Suprapubic skin (tissue), 4 donors: Measurements from ENCODE around the gene ZNF70. TPM values are rescaled to one million over a fixed set of nuclear protein-coding genes. Genes with fewer than 3 reads are reported as not detected.
A peak's percentile ranks its signal among the peaks of the same experiment; 100 is the strongest.

Source experiments
- DNase-seq, 2 donors: peaks; one replicate each; pipeline ENCODE4 v3.0.0-alpha.2; 2019; ENCODE audit warnings: low spot score in 2 of 2
- H3K27ac ChIP-seq: fragments of 200-600 bp; sonication (generic); one replicate; pipeline ENCODE4 v1.5.1; 2019
- H3K27me3 ChIP-seq: fragments of 200-600 bp; sonication (generic); one replicate; pipeline ENCODE4 v1.5.1; 2019
- H3K36me3 ChIP-seq: fragments of 200-600 bp; sonication (generic); one replicate; pipeline ENCODE4 v1.5.1; 2019
- H3K4me1 ChIP-seq: fragments of 200-600 bp; sonication (generic); one replicate; pipeline ENCODE4 v1.5.1; 2019
- H3K4me3 ChIP-seq: fragments of 200-600 bp; sonication (generic); one replicate; pipeline ENCODE4 v1.5.1; 2019; ENCODE audit warnings: mild to moderate bottlenecking
- H3K9me3 ChIP-seq: fragments of 200-600 bp; sonication (generic); one replicate; pipeline ENCODE4 v1.5.1; 2019
- EP300 ChIP-seq: sonication (generic); formaldehyde crosslinking; IDR thresholded peaks from one replicate; pipeline ENCODE4 v1.6.1; 2017; ENCODE audit warnings: antibody characterized with exemption
- POLR2A ChIP-seq, 2 donors: fragments of 450-650 bp; IDR thresholded peaks; one replicate each; pipeline ENCODE4 v1.6.1; 2017; ENCODE audit warnings: antibody characterized with exemption in 2 of 2, mild to moderate bottlenecking in 2 of 2, moderate library complexity in 2 of 2
- POLR2AphosphoS5 ChIP-seq, 3 donors: sonication (generic); formaldehyde crosslinking; IDR thresholded peaks; one replicate each; pipeline ENCODE4 v1.6.1; 2017; ENCODE audit warnings: antibody characterized with exemption in 3 of 3
- WGBS: methylation state at CpG from one replicate; pipeline ENCODE4 v1.1.5; 2018; 5-methylcytosine and 5-hydroxymethylcytosine counted together
- total RNA-seq, 4 donors: library from RNA; depleted of rRNA; stranded (reverse); fragments of >200 nt; gene quantifications; one replicate each; pipeline ENCODE4 v1.1.0, GENCODE V29; 2016
- TF ChIP-seq, protein P1 (sequence below), 2 donors: fragments of 200-600 bp in 1 of 2; fragments of 450-650 bp in 1 of 2; sonication (generic) in 1 of 2; IDR thresholded peaks; one replicate each; pipeline ENCODE4 v1.5.1; 2016 to 2019; ENCODE audit warnings: antibody characterized with exemption in 2 of 2, mild to moderate bottlenecking in 1 of 2, moderate library complexity in 1 of 2

Gene ZNF70
- total RNA-seq, 4 donors from 2014 or later, result 1.7 to 5.1 (median 3.1) TPM

- WGBS, result 61% methylated on average over 11 of the region's 11 CpGs
- Histone ChIP-seq H3K9me3 (no peaks in the 10 kb centered on the region), H3K36me3 (peaks cover 43% of the 10 kb centered on the region), H3K4me3 (no peak overlapping the region), H3K27me3 (no peaks in the 10 kb centered on the region), H3K4me1 (peaks cover 59% of the 10 kb centered on the region), H3K27ac (no peak overlapping the region)
- TF ChIP-seq POLR2AphosphoS5 (IDR thresholded peaks at IDR 0.05), result peak in 1 of 3 donors; percentile 51
- no peak for TF ChIP-seq POLR2A (IDR thresholded peaks at IDR 0.05)
- no peak for TF ChIP-seq EP300
- TF ChIP-seq, protein P1, sequence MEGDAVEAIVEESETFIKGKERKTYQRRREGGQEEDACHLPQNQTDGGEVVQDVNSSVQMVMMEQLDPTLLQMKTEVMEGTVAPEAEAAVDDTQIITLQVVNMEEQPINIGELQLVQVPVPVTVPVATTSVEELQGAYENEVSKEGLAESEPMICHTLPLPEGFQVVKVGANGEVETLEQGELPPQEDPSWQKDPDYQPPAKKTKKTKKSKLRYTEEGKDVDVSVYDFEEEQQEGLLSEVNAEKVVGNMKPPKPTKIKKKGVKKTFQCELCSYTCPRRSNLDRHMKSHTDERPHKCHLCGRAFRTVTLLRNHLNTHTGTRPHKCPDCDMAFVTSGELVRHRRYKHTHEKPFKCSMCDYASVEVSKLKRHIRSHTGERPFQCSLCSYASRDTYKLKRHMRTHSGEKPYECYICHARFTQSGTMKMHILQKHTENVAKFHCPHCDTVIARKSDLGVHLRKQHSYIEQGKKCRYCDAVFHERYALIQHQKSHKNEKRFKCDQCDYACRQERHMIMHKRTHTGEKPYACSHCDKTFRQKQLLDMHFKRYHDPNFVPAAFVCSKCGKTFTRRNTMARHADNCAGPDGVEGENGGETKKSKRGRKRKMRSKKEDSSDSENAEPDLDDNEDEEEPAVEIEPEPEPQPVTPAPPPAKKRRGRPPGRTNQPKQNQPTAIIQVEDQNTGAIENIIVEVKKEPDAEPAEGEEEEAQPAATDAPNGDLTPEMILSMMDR (IDR thresholded peaks at IDR 0.05), result no peak
- peak in 1 of 2 donors; percentile 75 for DNase-seq
Observed at GRCh38 chr22:23790819-23791737, 40.2 kb upstream of the ZNF70 start.

DNA sequence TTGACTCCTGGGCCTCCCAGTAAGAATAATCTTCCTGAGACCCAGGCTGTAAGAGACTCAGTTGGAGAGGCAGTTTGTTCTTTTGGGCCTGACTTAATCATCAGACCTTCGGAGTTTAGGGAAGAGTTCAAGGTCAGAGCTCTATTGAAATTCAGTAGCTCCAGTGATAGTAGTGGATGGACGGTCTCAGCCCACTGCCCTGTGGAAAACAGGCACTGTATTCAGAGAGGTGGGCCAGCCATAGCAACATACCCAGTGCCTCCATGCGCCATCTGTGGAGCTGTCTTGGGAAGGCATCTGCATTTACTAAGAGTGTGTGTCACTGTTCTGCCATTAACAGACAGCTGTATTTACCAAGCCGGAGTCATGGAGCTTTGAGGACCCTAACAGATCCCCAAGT lies 38.7 kb upstream of the ZNF70 start:
- DNase-seq, result no peak
- H3K27me3 ChIP-seq, result no peaks in the 10 kb centered on the region
- H3K36me3 ChIP-seq, result peaks cover 29% of the 10 kb centered on the region
- TF ChIP-seq POLR2A (IDR thresholded peaks at IDR 0.05) (no peak), POLR2AphosphoS5 (IDR thresholded peaks at IDR 0.05) (no peak)
- TF ChIP-seq, protein P1 (IDR thresholded peaks at IDR 0.05), result no peak
- H3K4me1 ChIP-seq, result peaks cover 60% of the 10 kb centered on the region
- WGBS, result 90% methylated on average over 3 of the region's 4 CpGs
- no peaks in the 10 kb centered on the region for H3K9me3 ChIP-seq
- no peak overlapping the region for H3K4me3 ChIP-seq
- H3K27ac ChIP-seq, result no peak overlapping the region

- 69% methylated on average over 4 of the region's 4 CpGs for WGBS
- H3K27me3 ChIP-seq, result no peaks in the 10 kb centered on the region
- peaks cover 60% of the 10 kb centered on the region for H3K4me1 ChIP-seq
- H3K4me3 ChIP-seq, result no peak overlapping the region
- H3K27ac ChIP-seq, result no peak overlapping the region
- no peak for DNase-seq
- TF ChIP-seq POLR2A (IDR thresholded peaks at IDR 0.05), result no peak
- no peak for TF ChIP-seq EP300
- TF ChIP-seq, protein P1 (IDR thresholded peaks at IDR 0.05), result no peak
- no peak for TF ChIP-seq POLR2AphosphoS5 (IDR thresholded peaks at IDR 0.05)
- H3K36me3 ChIP-seq, result peaks cover 24% of the 10 kb centered on the region
- H3K9me3 ChIP-seq, result no peaks in the 10 kb centered on the region
Observed at GRCh38 chr22:23789121-23789520, 38.2 kb upstream of the ZNF70 start.

DNA sequence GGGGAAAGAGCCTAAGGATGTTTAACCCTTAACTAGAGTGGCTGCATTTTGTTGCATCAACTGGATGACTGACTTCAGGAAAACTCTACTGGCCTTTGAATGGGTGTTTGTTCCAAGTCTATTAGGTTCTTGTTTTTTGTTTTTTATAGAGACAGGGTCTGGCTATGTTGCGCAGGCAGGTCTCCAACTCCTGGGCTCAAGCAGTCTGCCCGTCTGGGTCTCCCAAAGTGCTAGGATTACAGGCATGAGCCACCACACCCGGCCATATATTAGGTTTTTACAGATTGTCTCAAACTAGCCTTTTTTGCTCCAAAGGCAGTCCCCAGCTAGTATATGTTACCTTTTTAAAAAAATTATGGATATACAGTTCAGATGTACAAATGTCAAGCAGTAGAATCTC lies 37.0 kb upstream of the ZNF70 start:
- WGBS, result 49% methylated on average over 3 of the region's 3 CpGs
- Histone ChIP-seq H3K4me3 (peak overlapping the region; percentile 95), H3K9me3 (no peaks in the 10 kb centered on the region), H3K27me3 (no peaks in the 10 kb centered on the region), H3K36me3 (peaks cover 13% of the 10 kb centered on the region), H3K27ac (peak overlapping the region; percentile 100), H3K4me1 (peaks cover 60% of the 10 kb centered on the region)
- TF ChIP-seq POLR2AphosphoS5 (IDR thresholded peaks at IDR 0.05), result no peak
- no peak for TF ChIP-seq EP300
- TF ChIP-seq POLR2A (IDR thresholded peaks at IDR 0.05), result no peak
- TF ChIP-seq, protein P1 (IDR thresholded peaks at IDR 0.05), result no peak
- no peak for DNase-seq

DNA sequence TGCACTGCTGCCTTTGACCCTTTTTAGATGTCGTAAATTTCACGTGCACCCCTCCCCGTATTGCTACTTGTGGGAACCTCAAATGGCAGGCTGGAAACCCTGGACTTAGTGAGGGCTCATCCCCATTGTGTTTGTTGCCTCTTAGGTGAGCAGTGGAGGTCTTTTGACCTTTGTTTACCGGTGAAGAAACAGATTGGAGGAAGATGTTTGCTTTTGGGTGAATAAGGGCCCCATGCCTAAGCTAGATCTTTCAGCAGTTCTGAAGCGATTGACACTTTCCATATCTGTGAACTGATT lies 36.6 kb upstream of the ZNF70 start:
- no peaks in the 10 kb centered on the region for H3K9me3 ChIP-seq
- peak overlapping the region; percentile 95 for H3K4me3 ChIP-seq
- peaks cover 58% of the 10 kb centered on the region for H3K4me1 ChIP-seq
- H3K27ac ChIP-seq, result peak overlapping the region; percentile 100
- peaks cover 10% of the 10 kb centered on the region for H3K36me3 ChIP-seq
- no peaks in the 10 kb centered on the region for H3K27me3 ChIP-seq
- no peak for DNase-seq
- WGBS, result 1% methylated on average over 4 of the region's 5 CpGs
- TF ChIP-seq, protein P1 (IDR thresholded peaks at IDR 0.05), result no peak
- no peak for TF ChIP-seq POLR2A (IDR thresholded peaks at IDR 0.05)
- no peak for TF ChIP-seq POLR2AphosphoS5 (IDR thresholded peaks at IDR 0.05)
- no peak for TF ChIP-seq EP300
